ENCODE measurements around the gene DDAH1.
A peak's percentile ranks its signal among the peaks of the same experiment; 100 is the strongest.

Gene DDAH1

DNA sequence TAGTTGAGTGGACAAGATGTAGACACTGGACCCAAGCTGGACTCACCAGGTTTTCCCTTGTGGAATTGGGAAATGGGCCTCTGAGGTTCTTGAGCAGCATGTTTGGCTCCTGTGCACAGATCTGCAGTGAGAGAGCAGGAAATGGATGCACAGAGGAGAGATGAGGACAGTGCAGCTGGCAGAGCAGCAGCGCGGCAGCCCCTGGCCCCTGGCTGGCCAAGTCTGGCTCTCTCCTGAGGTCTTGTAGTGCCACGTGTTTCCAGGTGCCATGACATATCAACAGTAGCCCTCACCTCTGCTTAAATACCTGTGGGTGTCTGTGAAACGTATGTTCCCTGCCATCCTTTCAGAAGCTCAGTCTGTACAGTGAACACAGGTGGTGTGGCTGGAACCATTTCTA, 169.3 kb downstream of the DDAH1 start:
- no peak for DNase-seq

GRCh38 chr1:85295006-85295431, 169.9 kb downstream of the DDAH1 start:
- DNase-seq = no peak

- no peak for DNase-seq
These were observed 174.1 kb downstream of the DDAH1 start for GRCh38 chr1:85290826-85291225.

- DNase-seq = no peak
These were observed 175.1 kb downstream of the DDAH1 start for GRCh38 chr1:85289848-85290335.

DNA sequence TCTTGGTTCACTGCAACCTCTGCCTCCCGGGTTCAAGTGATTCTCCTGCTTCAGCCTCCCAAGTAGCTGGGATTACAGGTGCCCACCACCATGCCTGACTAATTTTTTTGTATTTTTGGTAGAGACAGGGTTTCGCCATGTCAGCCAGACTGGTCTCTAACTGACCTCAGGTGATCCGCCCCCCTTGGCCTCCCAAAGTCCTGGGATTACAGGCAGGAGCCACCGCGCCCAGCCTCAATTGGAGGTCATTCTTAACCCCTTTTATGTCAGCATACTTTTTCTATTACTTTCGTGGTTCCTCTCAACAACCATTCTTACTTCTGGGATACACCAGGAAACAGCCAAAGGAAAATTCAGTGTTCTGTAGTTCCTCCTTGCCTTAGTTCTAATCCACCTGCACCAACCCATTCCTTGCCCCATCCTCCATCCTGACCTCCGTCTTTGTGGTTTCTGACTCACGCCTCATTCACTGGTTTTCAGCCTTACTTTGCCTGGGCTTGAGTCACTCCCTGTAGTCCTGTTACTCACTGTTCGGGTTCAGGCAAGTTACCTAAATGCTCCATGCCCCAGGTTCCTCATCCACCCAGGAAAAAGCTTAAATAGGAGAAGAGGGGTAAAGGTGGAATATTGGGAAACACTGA, 175.6 kb downstream of the DDAH1 start:
- no peak for DNase-seq

- no peak for DNase-seq
These were observed 180.8 kb downstream of the DDAH1 start for GRCh38 chr1:85284202-85284601.

DNA sequence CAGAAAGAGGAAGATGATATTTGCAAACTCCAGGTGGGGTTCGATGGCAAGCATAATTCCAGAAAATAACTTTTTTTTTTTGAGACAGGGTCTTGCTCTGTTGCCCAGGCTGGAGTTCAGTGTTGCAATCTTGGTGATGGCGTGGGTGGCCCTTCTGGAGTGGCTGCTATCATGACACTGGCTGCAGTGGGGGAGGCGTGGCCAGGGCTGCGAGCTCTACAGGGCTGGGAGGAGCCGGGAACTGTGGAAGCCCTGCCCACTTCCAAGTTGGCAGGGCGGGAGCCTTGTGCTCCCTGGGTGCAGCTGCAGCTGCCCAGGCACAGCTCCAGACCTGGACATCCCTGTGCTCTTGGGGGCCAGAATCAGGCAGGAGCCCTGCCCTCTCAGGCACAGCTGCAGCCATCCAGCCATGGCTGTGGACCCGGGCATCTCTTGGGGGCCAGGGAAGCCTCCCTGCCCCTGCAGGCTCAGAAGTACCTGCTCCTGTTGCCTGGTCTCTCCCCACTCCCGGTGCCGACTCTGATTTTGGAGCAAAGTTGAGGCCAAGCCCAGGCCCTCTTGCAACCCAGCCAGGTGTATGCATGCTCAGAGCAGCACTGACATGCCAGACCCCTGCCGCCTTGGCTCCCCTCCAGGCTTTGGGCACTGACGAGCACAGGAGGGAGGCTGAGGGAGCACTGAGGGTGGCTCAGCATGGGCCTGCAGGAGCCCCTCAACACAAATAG, 181.3 kb downstream of the DDAH1 start:
- no peak for DNase-seq

DNA sequence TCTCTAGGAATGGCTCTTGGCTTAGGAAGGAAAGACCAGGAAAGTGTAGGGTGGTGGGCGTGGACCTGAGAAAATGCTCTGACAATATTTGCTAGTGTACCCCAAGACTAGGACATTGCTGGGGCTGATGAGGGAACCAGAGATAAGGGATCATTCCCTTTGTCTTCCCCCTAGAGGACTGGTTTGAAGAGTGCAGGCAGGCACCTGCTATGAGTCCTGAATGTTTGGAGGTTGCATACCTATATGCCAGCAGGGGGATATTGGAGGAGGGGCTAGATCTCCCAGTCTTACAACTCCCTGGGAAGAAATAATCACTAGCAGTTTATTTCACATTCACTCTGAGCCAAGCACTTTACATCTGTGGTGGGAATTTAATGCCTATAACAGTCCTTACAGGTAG, 182.5 kb downstream of the DDAH1 start:
- no peak for DNase-seq

GRCh38 chr1:85280636-85281035, 184.3 kb downstream of the DDAH1 start:
- no peak for DNase-seq

DNA sequence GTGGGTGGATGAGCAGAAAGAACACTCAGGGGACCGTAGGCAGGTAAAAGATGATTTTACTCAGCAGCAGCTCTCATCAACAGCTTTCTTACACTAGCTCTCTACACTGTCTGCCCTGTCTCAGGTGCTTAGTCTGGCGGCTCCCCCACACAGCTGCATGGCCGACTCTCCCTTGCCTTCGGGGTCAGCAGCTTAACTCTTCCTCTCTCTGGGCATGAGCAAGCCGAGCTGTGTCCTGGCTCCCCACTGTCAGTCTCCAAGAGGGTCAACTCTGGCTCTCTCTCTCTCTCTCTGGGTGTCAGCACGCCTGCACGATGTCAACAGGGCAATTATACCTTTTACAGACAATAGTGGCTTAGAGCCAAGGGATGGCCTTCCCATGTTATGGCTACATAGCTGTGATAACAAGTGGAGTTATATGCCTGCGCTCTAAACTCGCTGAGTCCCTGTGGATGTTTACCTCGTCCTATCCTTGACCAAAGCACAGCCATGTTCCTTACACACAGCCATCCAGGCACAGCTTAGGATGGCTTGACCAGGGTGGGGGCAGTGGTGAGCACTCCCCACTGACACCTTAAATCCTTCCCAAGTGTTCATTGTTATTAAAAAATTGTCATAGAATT, 185.4 kb downstream of the DDAH1 start:
- no peak for DNase-seq

DNA sequence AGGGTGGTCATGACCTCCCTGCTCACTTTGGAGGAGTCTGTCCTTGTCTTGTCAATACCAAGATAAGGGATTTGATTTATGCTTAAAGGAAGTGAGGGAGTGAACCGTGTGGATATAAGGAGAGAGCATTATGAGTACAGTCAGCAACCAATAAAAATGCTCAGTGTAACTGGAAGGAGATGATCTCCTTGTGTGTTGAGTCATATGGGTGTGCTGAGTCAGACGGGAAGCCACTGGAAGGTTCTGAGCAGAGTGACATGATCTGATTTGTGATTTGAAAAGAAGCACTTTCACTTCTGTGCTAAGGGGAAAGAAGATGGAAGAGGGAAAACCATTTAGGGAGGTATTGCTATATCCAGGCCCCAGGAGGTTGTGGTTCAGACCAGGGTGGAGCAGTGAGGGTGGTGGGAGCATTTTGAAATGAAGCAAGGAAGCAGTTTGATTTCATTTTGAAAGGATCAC, 186.1 kb downstream of the DDAH1 start:
- DNase-seq = peak; percentile 85

- DNase-seq = no peak
These were observed 187.2 kb downstream of the DDAH1 start for GRCh38 chr1:85277802-85278201.

GRCh38 chr1:85276978-85277639, 187.8 kb downstream of the DDAH1 start:
- no peak for DNase-seq

GRCh38 chr1:85276215-85276977, 188.6 kb downstream of the DDAH1 start, which contains the start of gene BCL10:
BCL10 (minus strand) TSS chr1:85276632; CDS start chr1:85276352, 280 bp downstream.
- DNase-seq = peak; percentile 99

- peak; percentile 66 for DNase-seq
These were observed 189.2 kb downstream of the DDAH1 start for GRCh38 chr1:85275701-85276214.

DNA sequence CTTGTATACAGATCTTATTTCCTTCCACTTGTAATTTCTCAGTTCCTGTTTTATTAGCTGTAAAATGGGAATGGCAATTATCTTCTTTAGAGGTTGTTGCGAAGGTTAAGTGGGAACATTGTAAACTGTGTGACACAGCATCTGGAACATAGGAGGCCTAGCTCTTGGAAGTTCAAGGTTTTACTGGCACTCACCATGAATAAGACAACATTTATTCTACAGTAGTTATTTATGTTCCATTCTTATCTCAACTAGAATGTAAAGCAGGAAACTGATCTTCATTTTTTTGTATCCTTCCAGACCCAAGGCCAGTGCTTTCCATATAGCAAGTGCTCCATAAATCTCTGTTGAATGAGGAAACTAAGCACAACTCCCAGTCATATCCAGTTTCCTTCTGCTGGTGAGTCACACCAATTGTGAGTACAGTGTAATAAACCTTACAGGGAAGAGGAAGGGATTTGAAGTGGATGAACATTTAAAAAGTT, 189.9 kb downstream of the DDAH1 start:
- DNase-seq = no peak

GRCh38 chr1:85273397-85273796, 191.6 kb downstream of the DDAH1 start:
- DNase-seq = no peak

GRCh38 chr1:85268801-85269585, 196.0 kb downstream of the DDAH1 start:
- no peak for DNase-seq

All from activated effector memory CD4-positive, alpha-beta T cell treated with anti-CD3 and anti-CD28 coated beads, Interleukin-2, amount 50 U/mL, for 16 hours (primary cell).